Type B pancreatic cell (in vitro differentiated cells): Measurements from ENCODE around the gene CBL. TPM values are rescaled to one million over a fixed set of nuclear protein-coding genes. Genes with fewer than 3 reads are reported as not detected.

ENCODE experiments used
- DNase-seq: peaks from one replicate; pipeline ENCODE4 v3.0.0; 2021; ENCODE audit warnings: mixed read lengths; ENCODE audit not compliant: unreplicated experiment; ENCODE audit errors: extremely low spot score
- H3K27ac Mint-ChIP-seq: 2 replicates; pipeline ENCODE4 v1.8.0; 2021; ENCODE audit warnings: mild to moderate bottlenecking, mixed read lengths
- H3K27me3 Mint-ChIP-seq: 2 replicates; pipeline ENCODE4 v1.8.0; 2021; ENCODE audit warnings: mixed read lengths
- H3K36me3 Mint-ChIP-seq: 2 replicates; pipeline ENCODE4 v1.8.0; 2021; ENCODE audit warnings: mixed read lengths
- H3K4me1 Mint-ChIP-seq: one replicate; pipeline ENCODE4 v1.8.0; 2021; ENCODE audit warnings: mixed read lengths; ENCODE audit not compliant: unreplicated experiment
- H3K4me3 Mint-ChIP-seq: 2 replicates; pipeline ENCODE4 v1.8.0; 2021; ENCODE audit warnings: mild to moderate bottlenecking, mixed read lengths
- H3K9me3 Mint-ChIP-seq: 2 replicates; pipeline ENCODE4 v1.8.0; 2021; ENCODE audit warnings: mixed read lengths
- CTCF ChIP-seq: fragments of 200-600 bp; sonication (generic); conservative IDR thresholded peaks from 2 replicates; pipeline ENCODE4 v1.5.0; 2021; ENCODE audit warnings: antibody characterized with exemption, mild to moderate bottlenecking
- total RNA-seq: library from RNA; stranded (reverse); gene quantifications from 2 replicates; pipeline ENCODE4 v1.2.1, GENCODE V29; 2021; ENCODE audit warnings: low replicate concordance

The CBL gene
- total RNA-seq, 1 donor from 2014 or later, result 21.1 TPM

GRCh38 chr11:119318240-119319135 is 112.3 kb downstream of the CBL start:
- H3K9me3 Mint-ChIP-seq, result no peaks in the 10 kb centered on the region
- no peak for DNase-seq
- no peak for TF ChIP-seq CTCF
- peak overlapping the region; percentile 73 for H3K4me3 Mint-ChIP-seq
- H3K4me1 Mint-ChIP-seq, result peaks cover 20% of the 10 kb centered on the region
- peaks cover 51% of the 10 kb centered on the region for H3K27me3 Mint-ChIP-seq
- H3K27ac Mint-ChIP-seq, result no peak overlapping the region
- no peaks in the 10 kb centered on the region for H3K36me3 Mint-ChIP-seq

GRCh38 chr11:119319136-119319699 is 113.1 kb downstream of the CBL start:
- no peak for DNase-seq
- Mint-ChIP-seq H3K27ac (no peak overlapping the region), H3K36me3 (no peaks in the 10 kb centered on the region), H3K4me3 (peak overlapping the region; percentile 73), H3K4me1 (peaks cover 27% of the 10 kb centered on the region), H3K9me3 (no peaks in the 10 kb centered on the region), H3K27me3 (peaks cover 51% of the 10 kb centered on the region)
- TF ChIP-seq CTCF, result no peak

GRCh38 chr11:119319700-119320239 is 113.6 kb downstream of the CBL start:
- H3K4me1 Mint-ChIP-seq, result peaks cover 27% of the 10 kb centered on the region
- DNase-seq, result no peak
- H3K27ac Mint-ChIP-seq, result peak overlapping the region; percentile 62
- H3K36me3 Mint-ChIP-seq, result no peaks in the 10 kb centered on the region
- TF ChIP-seq CTCF, result no peak
- H3K4me3 Mint-ChIP-seq, result peak overlapping the region; percentile 83
- H3K9me3 Mint-ChIP-seq, result no peaks in the 10 kb centered on the region
- peaks cover 46% of the 10 kb centered on the region for H3K27me3 Mint-ChIP-seq

- Mint-ChIP-seq H3K27me3 (peaks cover 40% of the 10 kb centered on the region), H3K27ac (peak overlapping the region; percentile 62), H3K4me3 (peak overlapping the region; percentile 83), H3K9me3 (no peaks in the 10 kb centered on the region), H3K36me3 (no peaks in the 10 kb centered on the region), H3K4me1 (peaks cover 27% of the 10 kb centered on the region)
- peak; percentile 72 for DNase-seq
- no peak for TF ChIP-seq CTCF
Measured at GRCh38 chr11:119320240-119320775, 114.2 kb downstream of the CBL start.

- DNase-seq, result peak; percentile 75
- Mint-ChIP-seq H3K36me3 (no peaks in the 10 kb centered on the region), H3K27ac (no peak overlapping the region), H3K9me3 (no peaks in the 10 kb centered on the region), H3K4me1 (peaks cover 27% of the 10 kb centered on the region), H3K27me3 (peaks cover 35% of the 10 kb centered on the region), H3K4me3 (peak overlapping the region; percentile 83)
- no peak for TF ChIP-seq CTCF
Measured at GRCh38 chr11:119320776-119321524, 114.8 kb downstream of the CBL start.
